Breast epithelium (tissue), 3 donors: ENCODE data around the gene PHF21A.

Experiments used
- CTCF ChIP-seq, 3 donors: fragments of 450-650 bp; IDR thresholded peaks; one replicate each; pipeline ENCODE4 v1.5.1; 2016 to 2017; ENCODE audit warnings: antibody characterized with exemption in 3 of 3, mild to moderate bottlenecking in 3 of 3, moderate library complexity in 3 of 3
- POLR2A ChIP-seq: fragments of 450-650 bp; IDR thresholded peaks from one replicate; pipeline ENCODE4 v1.6.1; 2016; ENCODE audit warnings: antibody characterized with exemption, mild to moderate bottlenecking, moderate library complexity
- POLR2AphosphoS5 ChIP-seq, 3 donors: sonication (generic); formaldehyde crosslinking; IDR thresholded peaks; one replicate each; pipeline ENCODE4 v1.6.1; 2017; ENCODE audit warnings: antibody characterized with exemption in 3 of 3

- TF ChIP-seq CTCF (IDR thresholded peaks at IDR 0.05) = no peak
- no peak for TF ChIP-seq POLR2A
- TF ChIP-seq POLR2AphosphoS5 (IDR thresholded peaks at IDR 0.05) = no peak
Measured at GRCh38 chr11:45942381-45942780, 178.9 kb downstream of the PHF21A start.
